Measurements from ENCODE around the gene RGS3.

Gene RGS3

GRCh38 chr9:113492343-113493202 is 29.0 kb downstream of the RGS3 start:
- DNase-seq (ENCODE audit: low read depth in 1 of 2, low spot score in 1 of 2), result no peak

GRCh38 chr9:113493203-113493520 is 29.6 kb downstream of the RGS3 start:
- no peak overlapping the region for H3K4me3 ChIP-seq (replicated peaks; ENCODE audit: insufficient read depth, low read length)
- no peaks in the 10 kb centered on the region for H3K27me3 ChIP-seq (ENCODE audit: insufficient read depth, poor library complexity, severe bottlenecking)
- no peak for TF ChIP-seq SPI1 (IDR thresholded peaks at IDR 0.05; ENCODE audit: borderline replicate concordance, low read depth)
- no peak for TF ChIP-seq GABPA (IDR thresholded peaks at IDR 0.05; ENCODE audit: low read depth)
- no peak for TF ChIP-seq POLR2AphosphoS5 (IDR thresholded peaks at IDR 0.05; ENCODE audit: low read depth)
- no peak for TF ChIP-seq CTCF (IDR thresholded peaks at IDR 0.05; ENCODE audit: insufficient read depth, low read length)
- no peak for TF ChIP-seq REST (IDR thresholded peaks at IDR 0.05; ENCODE audit: insufficient replicate concordance, low read depth)
- no peak for DNase-seq (ENCODE audit: low read depth in 1 of 2, low spot score in 1 of 2)
- H3K27ac ChIP-seq (replicated peaks), result no peak overlapping the region

More at GRCh38 chr9:113492343-113493202, 29.0 kb downstream of the RGS3 start:
- no peak for TF ChIP-seq REST (IDR thresholded peaks at IDR 0.05; ENCODE audit: insufficient replicate concordance, low read depth)
- no peak for TF ChIP-seq CTCF (IDR thresholded peaks at IDR 0.05; ENCODE audit: insufficient read depth, low read length)
- TF ChIP-seq GABPA (IDR thresholded peaks at IDR 0.05; ENCODE audit: low read depth), result no peak
- no peak for TF ChIP-seq SPI1 (IDR thresholded peaks at IDR 0.05; ENCODE audit: borderline replicate concordance, low read depth)
- TF ChIP-seq POLR2AphosphoS5 (IDR thresholded peaks at IDR 0.05; ENCODE audit: low read depth), result no peak
- Histone ChIP-seq H3K4me3 (replicated peaks; ENCODE audit: insufficient read depth, low read length) (no peak overlapping the region), H3K27me3 (ENCODE audit: insufficient read depth, poor library complexity, severe bottlenecking) (no peaks in the 10 kb centered on the region), H3K27ac (replicated peaks) (no peak overlapping the region)

- Histone ChIP-seq H3K4me3 (replicated peaks; ENCODE audit: insufficient read depth, low read length) (no peak overlapping the region), H3K27me3 (ENCODE audit: insufficient read depth, poor library complexity, severe bottlenecking) (no peaks in the 10 kb centered on the region), H3K27ac (replicated peaks) (no peak overlapping the region)
- no peak for DNase-seq (ENCODE audit: low read depth in 1 of 2, low spot score in 1 of 2)
- TF ChIP-seq CTCF (IDR thresholded peaks at IDR 0.05; ENCODE audit: insufficient read depth, low read length) (no peak), REST (IDR thresholded peaks at IDR 0.05; ENCODE audit: insufficient replicate concordance, low read depth) (no peak), SPI1 (IDR thresholded peaks at IDR 0.05; ENCODE audit: borderline replicate concordance, low read depth) (no peak), GABPA (IDR thresholded peaks at IDR 0.05; ENCODE audit: low read depth) (no peak), POLR2AphosphoS5 (IDR thresholded peaks at IDR 0.05; ENCODE audit: low read depth) (no peak)
These were observed 32.0 kb downstream of the RGS3 start for GRCh38 chr9:113495526-113495925.
